Measurements from ENCODE around the gene NEURL1.

The NEURL1 gene

DNA sequence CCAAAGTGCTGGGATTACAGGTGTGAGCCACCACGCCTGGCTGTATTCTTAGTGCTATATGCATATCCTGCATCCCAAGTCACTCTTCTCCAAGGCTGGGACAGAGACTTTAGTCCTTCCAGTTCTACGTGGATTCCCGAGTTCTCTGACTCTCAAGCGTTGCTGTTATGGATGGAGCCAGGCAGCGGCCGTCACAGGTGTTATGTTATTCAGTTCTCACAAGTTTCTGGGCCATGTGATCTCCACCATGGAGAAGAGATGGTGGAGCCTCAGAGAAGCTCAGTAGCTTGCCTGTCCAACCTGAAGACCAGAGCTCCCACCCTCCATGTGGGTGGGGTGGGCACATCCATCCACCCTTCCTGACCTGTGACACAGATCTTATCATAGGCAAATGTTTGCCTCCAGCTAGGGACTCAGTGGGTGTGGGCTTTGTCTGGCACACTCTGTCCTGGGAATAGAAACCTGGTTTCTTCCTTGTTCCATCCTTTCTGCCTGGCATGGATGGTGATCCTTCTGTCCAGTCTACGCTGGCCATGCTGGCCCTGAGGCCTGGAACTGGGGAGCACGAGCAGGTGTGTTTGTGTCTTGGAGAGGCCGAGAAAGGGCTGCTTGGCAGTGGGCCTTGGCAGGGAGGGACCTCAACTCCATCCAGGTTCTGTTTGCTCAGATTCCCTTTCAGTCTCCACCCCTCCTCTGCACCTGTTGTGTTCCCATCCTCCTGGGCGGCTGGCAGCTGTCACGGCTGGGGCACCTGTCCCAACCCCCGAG is 55.3 kb downstream of the NEURL1 start:
- peak; percentile 53 for DNase-seq

DNA sequence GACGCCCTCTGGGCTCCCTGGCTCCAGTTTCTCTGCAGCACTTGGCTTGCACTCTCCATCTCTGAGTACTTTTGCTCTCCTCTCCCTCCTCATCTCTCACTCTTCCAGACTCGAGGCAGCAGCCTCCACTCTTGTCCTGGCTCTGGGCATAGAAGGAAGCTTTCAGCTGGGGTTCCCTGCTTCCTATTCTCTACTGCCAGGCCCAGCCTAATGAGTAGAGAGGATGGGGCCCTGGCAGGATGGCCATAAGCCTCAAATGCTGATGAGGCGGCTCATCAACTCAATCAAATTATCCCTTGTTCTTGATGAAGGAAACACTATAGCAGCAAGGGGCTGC is 55.8 kb downstream of the NEURL1 start:
- DNase-seq: no peak

DNA sequence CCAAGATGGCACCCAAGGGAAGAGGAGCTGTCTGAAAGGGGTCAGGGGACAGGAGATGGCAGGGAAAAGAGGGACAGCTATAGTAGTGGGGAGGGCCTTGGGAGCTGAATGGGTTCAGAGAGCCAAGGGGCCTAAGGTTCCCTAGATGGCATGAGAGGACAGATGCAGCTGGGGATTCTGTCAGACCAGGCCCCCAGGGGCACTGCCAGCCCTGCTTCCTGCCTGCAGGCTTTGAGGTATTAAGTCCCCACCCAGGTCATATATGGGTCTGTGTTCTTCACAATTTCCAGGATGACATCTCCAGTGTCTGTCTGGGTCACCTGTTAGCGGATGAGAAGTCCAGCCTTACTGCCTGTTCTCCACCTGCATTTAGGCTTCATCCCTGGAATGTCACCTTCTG is 56.7 kb downstream of the NEURL1 start:
- no peak for DNase-seq

DNA sequence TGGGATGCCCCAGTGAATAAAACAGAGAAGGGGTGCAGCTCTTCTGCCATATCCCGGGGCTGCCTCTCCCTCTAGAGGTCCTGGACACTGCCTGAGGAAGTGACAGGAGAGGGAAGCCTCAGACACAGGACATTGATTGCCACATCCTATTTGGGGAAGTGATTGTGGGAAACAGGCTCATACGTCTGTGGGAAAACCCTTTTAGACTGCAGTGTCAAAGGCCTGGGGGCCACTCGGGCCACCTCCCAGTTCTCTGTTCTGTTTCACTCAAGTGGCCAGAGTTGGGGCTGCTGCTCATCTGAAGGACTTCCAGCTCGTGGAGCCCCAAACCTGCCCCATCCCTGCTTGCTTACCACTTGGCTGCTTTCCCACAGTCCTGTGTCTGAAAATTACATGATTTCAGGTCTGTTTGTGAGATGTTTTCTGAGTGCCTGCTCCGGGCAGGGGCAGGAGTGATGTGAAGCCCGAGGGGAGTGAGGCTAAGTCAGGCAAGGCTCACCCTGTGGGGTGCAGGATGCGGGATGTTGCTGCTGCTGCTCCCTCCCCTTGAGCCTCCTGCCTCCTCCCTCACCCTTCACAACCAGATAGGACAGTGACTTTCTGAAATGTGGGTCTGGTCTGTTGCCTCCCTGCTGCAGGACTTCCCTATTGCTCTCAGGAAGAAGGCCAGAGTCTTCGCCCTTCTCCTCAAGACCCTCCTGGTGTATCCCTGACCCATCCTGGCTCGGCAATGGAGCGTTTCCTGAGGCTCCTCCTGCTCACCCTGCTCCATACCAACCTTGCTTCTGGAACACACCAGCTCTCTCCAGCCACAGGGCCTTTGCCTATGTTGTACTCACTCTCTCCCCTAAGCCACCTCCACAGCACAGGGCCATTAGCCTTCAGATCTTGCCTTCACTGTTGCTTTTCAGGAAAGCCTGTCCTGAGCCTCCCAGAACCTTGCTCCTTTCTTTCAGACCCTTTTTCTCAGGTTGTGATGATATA is 58.4 kb downstream of the NEURL1 start:
- no peak for DNase-seq

DNA sequence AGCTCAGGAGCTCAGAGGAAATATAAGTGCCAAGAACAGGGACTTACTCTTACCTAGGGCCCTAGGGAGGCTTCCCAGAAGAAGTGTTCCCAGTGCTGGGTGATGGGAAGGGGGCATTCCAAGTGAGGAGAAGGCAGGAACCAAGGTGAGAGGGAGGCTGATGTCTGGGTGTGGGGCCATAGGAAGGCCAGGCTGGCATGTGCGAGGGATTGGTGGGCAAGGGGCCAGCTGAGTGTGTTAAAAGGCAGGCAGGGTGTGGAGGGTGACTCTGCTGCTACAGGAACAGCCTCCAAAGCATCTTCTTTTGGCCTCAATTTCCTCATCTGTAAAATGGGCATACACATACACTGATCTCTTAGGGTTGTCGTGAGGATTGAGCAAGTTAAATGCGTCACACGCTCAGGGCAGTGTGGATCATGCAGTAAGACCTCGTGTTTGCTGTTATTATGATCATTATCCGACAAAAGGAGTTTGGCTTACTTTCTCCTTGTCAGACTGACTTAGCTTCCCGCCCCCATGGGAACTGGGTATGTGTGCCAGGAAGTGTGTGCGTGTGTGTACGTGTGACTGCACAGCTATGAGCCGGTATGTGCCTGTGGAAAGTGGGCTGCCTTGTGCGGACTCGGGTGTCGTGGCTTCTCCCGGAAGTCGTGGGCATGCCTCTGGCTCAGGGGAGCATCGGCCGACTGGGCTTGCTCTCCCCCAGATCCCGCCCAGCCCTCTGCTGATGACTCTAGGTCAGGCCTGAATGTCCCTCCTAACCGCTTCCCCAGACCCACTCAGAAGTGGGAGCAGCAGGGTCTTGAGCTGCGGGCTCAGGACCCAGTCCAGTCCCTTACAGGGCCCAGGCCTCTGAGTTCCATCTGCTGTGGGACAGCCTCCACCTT is 59.6 kb downstream of the NEURL1 start:
- DNase-seq: no peak

DNA sequence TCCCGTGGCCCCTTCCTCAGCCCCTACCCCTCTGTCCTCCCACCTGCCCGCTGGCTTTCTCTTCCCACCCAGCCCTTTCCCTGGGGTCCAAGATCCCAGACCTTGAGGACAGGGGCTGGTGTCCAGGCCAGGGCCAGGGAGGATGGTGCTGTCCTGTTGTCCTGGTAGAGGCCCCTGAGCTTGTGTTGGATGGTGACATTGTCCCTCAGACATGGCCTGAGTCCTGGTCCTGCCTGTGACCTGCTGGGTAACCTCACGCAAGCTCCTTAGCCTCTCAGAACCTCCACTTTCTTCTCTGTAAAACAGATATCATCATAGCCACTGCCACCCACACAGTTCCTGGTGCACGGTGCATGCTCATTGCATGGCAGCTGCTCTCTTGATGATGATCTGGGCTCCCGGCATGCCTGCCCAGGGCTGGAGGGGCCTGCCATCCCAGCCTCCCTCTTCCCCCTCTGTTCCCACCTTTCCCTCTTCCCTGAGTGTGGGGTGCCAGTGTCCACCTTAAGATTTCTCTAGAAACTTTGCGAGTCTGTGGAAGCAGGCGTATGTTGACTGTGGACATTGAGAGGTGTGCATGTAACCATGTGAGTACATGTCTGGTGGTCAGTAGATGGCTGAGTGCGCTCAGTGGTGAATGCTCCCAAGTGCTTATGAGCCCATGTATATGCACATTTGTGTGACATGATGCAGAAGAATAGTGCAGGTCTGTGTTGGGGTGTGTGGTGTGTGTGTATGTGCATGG is 60.4 kb downstream of the NEURL1 start:
- no peak for DNase-seq

DNA sequence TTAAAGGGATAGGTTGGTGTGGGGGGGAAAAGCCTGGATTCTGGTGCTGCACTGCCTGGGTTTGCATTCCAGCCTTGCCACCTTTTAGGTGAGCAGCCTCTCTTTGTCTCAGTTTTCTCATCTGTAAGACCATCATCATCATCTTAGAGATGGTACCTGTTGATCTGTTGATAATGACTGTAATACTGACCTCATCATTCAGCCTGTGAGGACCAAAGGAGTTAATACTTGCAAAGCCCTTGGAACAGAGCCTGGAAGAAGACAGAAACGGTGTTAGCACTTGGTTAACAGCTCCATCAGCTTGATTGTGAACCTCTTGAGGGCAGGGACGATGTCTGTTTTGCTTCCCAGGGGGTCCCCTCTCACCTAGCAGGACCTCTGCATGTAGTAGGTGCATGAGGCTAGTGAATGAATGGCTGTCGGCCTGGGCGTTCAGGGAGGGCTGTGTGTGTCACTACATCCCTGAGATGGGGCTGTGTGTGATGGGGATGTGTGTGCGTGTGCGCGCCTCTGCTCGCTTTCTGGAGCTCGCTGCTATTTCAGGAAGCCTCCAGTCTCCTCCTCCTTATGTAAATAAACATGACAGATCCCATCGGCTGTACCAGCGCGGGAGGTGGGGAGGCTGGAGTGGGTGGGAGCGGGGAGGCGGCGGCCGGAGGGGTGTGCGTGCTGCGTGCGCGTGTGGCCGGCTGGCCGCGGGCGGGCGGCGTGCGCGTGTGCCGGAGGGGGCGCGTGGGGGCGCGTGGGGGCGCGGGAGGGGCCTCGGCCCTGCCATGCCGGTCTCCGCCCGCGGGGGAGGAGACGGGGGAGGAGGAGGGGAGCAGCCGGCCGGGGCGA is 61.2 kb downstream of the NEURL1 start:
- DNase-seq: no peak

DNA sequence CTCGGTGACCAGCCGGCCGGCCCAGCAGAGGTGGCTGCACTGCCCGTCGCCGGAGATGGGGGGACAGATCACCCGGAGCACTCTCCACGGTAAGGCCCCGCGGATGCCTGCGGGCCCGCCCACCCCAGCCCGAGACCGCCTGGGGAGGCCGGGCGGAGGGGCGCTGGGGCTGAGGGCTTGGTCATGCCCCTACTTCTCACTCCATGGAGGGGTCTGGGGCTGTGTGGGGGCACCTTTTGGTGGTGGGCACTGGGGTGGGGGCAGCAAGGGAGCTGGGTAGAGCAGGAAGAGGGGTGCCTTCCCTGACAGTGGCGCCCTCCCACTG is 61.8 kb downstream of the NEURL1 start:
- DNase-seq: no peak

DNA sequence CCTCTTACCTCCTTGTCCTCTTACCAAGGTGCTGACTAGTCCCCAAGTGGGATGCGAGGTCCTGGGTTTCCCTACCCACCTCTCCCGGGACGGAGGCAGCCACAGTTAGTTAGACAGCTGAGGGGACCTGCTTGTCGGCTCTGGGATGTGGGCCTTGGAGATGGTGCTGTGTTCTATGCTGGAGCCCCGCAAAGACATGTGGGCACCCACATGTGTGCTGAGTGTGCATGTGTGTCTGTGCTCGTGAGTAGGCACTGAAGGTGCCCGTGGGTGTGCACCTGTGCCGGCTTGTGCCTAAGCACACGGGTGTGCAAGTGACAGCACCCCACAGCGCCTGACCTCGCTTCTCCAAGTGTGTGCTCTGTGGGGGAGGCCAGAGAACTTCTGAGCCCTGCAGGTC is 62.2 kb downstream of the NEURL1 start:
- no peak for DNase-seq

DNA sequence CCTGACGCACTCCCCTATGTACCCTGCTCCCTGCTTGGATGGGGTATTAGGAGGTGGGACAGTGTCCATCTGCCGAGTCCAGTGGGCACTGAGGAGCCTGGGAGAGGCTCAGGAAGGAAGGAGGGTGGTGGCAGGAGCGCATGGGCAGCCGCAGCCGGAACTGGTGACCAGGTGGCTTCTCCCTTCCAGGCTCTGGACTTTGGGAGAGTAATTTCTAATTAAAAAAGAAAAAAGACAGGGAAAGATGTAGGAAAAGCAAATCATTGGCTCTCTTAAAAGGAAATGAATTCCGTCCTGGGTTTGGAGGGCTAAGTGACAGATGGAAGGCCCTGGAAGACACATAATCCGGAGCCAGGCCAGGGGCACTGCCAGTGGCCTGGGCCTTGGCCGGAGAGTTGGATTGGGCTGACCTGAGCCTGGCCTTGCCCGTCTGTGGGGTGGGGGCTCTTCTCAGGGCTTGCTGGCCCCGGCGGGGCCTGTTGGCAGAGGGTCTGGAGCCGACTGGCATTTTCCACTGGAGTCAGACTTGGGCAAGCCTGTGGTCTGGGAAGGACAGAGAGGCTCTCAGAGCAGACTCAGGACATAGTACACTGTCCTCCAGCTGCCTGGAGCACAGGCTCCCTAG is 63.0 kb downstream of the NEURL1 start:
- no peak for DNase-seq

DNA sequence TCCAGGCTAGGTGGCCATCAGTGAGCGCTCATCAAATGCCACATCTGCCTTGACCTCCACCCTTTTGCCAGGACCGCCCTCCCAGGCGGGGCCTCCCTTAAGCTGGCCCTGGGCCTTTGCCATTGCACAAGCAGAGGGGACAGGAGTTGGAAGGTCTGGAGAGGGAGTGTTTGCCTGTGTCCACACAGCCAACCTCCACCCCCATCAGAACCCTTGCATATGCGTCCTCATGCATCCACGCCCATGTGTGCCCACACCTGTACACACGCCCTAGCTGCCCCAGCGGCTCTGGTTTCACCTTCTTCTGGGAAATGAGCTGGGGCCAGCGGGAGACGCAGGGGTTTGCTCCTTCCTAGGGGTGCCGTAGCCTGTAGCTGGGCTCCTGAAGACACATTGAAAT is 64.0 kb downstream of the NEURL1 start:
- DNase-seq: no peak

DNA sequence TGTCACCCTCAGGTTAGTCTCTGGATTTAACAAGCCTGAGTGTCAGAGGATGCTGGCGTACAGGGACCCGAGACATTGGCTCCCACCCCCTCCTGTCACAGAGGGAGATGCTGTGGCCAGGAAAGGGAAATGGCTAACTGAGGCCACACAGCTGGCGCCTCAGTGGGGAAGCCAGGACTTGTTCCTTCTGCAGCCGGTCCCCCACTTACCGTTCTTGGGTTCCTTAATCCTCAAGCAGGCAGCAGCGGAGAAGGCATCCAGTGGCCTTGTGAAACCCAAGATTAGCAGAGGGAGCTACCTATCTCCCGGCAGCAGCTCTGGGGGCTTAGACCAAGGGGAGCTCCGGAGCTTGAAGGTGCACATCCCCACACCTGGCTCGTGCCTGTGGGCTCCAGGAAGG is 65.4 kb downstream of the NEURL1 start:
- no peak for DNase-seq

DNA sequence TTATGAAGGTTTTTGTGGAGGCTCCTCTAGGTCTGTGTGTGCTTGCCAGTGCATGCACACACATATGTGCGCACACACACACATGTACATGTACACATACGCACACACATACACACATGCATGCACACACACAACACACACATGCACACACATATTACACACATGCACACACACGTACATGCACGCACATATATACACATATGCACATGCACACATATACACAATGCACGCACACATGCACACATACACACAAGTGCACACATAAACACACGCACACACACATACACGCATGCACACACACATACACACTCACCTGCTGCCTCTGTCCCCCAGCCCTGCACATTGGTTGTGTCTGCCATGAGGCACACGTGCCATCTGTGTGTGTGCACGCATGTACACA is 66.3 kb downstream of the NEURL1 start:
- DNase-seq: no peak

DNA sequence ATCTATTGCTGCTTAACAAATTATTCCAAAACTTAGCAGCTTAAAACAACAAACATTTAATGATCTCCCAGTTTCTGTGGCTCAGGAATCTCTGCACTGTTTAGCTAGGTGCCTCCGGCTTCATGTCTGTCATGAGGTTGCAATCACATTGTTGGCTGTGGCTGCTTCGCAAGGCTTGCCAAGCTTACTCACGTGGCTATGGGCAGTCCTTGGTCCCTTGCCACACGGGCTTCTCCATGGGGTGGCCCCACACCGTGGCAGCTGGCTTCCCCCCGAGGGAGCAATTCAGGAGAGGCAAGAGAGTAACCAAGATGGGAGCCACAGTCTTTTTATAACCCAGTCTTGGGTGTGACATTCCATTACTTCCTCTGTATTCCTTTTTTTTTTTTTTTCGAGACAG is 67.4 kb downstream of the NEURL1 start:
- DNase-seq: no peak

DNA sequence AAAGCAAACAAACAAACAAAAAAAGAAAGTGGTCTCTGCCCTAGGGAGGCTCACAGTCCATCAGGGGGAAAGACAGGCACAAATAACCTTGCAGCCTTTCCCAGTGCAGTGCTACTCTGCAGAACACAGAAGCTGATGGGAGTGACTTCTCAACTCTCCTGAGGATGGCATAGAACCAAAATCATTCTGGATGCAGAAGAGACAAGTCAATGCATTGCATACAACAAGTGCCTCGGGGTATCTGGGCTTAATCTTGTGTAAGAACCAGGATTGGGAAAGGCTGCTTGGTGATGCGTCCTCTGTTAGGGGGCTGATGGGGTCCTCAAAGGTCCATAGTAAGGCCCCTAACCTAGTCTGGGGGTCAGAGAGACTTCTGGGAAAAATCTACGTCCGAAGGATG is 68.9 kb downstream of the NEURL1 start:
- no peak for DNase-seq

DNA sequence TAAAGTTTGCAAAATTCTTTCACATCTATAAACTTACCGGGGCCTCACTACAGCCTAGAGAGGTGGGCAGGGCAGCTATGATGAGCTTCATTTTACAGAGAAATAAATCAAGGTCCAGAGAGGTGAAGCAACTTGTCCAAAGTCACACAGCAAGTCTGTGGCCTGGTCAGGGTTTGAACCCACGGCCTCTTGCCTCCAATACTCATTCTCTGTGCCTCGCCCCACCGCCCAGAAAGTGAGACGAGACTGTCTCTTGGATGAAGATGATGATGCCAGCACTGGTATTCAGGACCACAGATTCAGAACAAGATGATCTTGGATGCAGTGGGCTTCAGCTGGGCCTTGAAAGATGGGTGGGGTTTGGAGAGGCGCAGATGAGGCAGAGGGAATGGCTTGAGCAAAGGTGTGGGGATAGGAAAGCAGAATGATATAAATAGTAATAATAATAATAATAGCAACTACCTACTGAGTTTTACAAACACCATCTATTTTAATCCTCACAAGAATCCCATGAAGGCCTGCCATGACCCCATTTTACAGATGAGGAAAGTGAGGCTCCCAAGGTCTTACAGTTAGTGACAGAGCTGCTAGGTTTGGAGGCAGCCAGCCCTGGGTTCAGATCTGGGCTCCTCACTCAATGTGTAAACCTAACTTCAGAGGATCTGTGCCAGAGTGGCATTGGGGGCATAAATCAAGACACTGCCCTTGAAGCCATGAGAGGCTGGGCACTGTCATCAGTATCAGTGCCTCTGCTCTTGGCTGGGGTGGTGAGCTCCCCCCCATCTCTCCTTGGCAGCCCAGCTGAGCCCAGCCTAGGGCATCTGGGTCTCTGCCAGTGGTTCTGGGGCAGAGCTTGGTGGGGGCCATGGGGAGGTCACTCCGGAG is 70.0 kb downstream of the NEURL1 start:
- no peak for DNase-seq

DNA sequence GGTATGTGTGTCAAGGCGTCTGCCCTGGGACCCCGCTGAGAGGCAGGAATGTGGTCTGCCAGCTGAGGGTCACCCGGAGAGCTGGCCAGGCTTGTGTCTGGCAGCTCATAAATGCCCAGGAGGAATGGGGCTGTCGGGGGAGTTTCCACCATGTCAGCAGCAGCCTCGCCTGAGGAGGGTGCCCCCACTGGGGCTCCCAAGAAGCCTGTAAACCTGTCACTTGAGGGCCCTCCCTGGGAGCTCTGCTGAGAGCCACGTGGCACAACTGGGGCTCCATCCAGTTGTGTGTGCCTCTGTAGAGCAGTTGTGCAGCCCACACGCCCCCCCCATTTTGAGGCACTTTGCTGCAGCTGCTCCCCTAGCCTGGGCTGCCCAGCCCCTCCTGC is 70.6 kb downstream of the NEURL1 start:
- DNase-seq: no peak

DNA sequence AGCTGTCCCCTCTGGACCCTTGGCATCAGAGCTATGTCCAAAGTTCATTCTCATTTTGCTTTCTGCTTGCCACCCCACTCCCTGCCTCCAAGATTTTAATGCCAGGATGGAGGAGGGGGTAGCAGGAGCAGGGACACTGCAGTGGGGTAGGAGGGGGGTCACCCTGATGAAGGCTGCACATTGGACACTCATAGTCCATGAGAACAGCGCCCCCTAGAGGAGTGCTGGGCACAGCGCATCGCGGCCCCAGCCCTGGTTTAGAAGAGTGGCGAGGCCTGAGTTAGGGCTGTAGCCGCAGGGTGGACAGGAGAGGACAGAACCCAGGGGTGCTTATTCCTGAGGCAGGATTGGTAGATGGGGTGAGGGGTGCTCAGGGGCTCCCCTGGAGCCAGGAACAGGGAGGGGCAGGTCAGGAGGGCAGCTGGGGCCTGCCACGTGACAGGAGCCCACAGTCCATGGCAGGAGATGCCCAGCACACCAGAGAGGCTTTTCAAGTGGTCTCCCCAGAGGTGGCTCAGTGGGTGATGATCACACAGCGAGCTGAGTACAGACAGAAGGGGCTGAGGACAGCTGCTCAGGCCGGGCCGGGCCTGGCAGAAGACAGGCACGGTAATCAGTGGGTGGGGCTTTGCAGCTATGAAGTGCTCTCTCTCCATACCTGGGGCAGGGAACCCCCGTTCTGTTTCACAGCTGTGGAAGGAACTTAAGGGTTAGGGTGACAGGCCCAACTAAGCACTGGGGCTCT is 71.4 kb downstream of the NEURL1 start:
- DNase-seq: no peak

DNA sequence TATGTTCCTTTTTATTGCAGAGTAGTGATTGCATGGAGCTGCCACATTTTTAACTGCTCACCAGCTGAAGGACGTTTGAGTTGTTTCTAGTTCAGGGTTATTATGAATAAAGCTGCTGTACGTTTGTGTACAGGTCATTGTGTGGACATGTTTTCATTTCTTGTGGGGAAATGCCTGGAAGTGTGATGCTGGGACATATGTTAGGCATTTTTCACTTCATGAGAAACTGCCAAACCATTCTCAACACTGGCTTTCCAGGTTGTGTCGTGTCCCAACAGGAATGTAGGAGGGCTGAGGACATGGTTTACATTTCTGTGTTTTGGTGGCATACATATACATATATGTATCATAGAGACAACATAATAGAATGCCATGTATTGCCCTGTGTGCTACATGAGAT is 73.0 kb downstream of the NEURL1 start:
- DNase-seq: no peak

DNA sequence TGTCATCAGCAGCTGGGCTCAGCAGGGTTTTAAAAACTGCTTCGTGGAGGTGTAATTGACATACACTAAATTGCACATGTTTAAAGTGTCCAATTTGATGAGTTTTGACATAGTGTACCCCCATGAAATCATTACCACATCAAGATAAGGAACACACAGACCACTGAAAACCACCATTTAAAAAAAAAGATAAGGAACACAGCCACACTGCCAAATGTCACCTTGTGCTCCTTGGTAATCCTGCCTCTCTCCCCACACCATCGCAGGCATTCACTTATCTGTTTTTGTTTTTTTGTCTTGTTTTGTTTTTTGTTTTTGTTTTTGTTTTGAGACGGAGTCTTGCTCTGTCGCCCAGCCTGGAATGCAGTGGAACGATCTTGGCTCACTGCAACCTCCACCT is 75.0 kb downstream of the NEURL1 start:
- DNase-seq: no peak
